H9 (cell line): ENCODE data around the gene DLG2. TPM values are rescaled to one million over a fixed set of nuclear protein-coding genes. Genes with fewer than 3 reads are reported as not detected.

Experiments
- DNase-seq: peaks from one replicate; pipeline ENCODE4 v3.0.0-alpha.2; 2017
- H2AFZ ChIP-seq: one replicate; pipeline ENCODE4 v1.6.1; 2013; ENCODE audit warnings: mild to moderate bottlenecking, low read length, control low read depth, moderate library complexity
- H2AK5ac ChIP-seq: 2 replicates; pipeline ENCODE4 v1.6.1; 2013; ENCODE audit warnings: low read length, control low read depth, mixed read lengths; ENCODE audit not compliant: insufficient read length
- H2BK120ac ChIP-seq: one replicate; pipeline ENCODE4 v1.6.1; 2013; ENCODE audit warnings: low read depth, mild to moderate bottlenecking, low read length, control low read depth, inconsistent platforms; ENCODE audit not compliant: poor library complexity, severe bottlenecking
- H2BK12ac ChIP-seq: 2 replicates; pipeline ENCODE4 v1.6.1; 2013; ENCODE audit warnings: low read length, control low read depth, mixed read lengths, low read depth; ENCODE audit not compliant: insufficient read length
- H2BK15ac ChIP-seq: 2 replicates; pipeline ENCODE4 v1.6.1; 2013; ENCODE audit warnings: low read depth, low read length, control low read depth
- H2BK20ac ChIP-seq: one replicate; pipeline ENCODE4 v1.6.1; 2013; ENCODE audit warnings: low read depth, mild to moderate bottlenecking, low read length, control low read depth, inconsistent platforms; ENCODE audit not compliant: poor library complexity, severe bottlenecking
- H2BK5ac ChIP-seq: 2 replicates; pipeline ENCODE4 v1.6.1; 2013; ENCODE audit warnings: low read length, control low read depth, mixed read lengths; ENCODE audit not compliant: insufficient read length
- H3K14ac ChIP-seq: 2 replicates; pipeline ENCODE4 v1.6.1; 2013; ENCODE audit warnings: low read length, control low read depth; ENCODE audit not compliant: insufficient read depth
- H3K18ac ChIP-seq: 2 replicates; pipeline ENCODE4 v1.6.1; 2013; ENCODE audit warnings: low read depth, mild to moderate bottlenecking, mixed read lengths, low read length, control low read depth; ENCODE audit not compliant: insufficient read length
- H3K23ac ChIP-seq: 2 replicates; pipeline ENCODE4 v1.6.1; 2013; ENCODE audit warnings: low read length, control low read depth, mixed read lengths, low read depth; ENCODE audit not compliant: insufficient read length
- H3K23me2 ChIP-seq: 2 replicates; pipeline ENCODE4 v1.6.1; 2013; ENCODE audit warnings: low read depth, mild to moderate bottlenecking, mixed read lengths, low read length, control low read depth; ENCODE audit not compliant: insufficient read length, poor library complexity, severe bottlenecking
- H3K27ac ChIP-seq: 2 replicates; pipeline ENCODE4 v1.5.1; 2013; ENCODE audit warnings: low read length, control low read depth, mixed read lengths, low read depth; ENCODE audit not compliant: insufficient read length
- H3K27me3 ChIP-seq: 2 replicates; pipeline ENCODE4 v1.6.1; 2013; ENCODE audit warnings: low read length, control low read depth, inconsistent platforms; ENCODE audit not compliant: insufficient read depth
- H3K4ac ChIP-seq: 2 replicates; pipeline ENCODE4 v1.6.1; 2013; ENCODE audit warnings: low read depth, mild to moderate bottlenecking, control low read depth, inconsistent platforms, low read length, moderate library complexity
- H3K4me1 ChIP-seq: 2 replicates; pipeline ENCODE4 v1.6.1; 2013; ENCODE audit warnings: low read length, control low read depth, inconsistent platforms; ENCODE audit not compliant: insufficient read depth
- H3K4me2 ChIP-seq: 2 replicates; pipeline ENCODE4 v1.6.1; 2013; ENCODE audit warnings: low read length, control low read depth, mixed read lengths; ENCODE audit not compliant: insufficient read length, insufficient read depth
- H3K56ac ChIP-seq: 2 replicates; pipeline ENCODE4 v1.6.1; 2013; ENCODE audit warnings: low read depth, mild to moderate bottlenecking, mixed read lengths, low read length, control low read depth; ENCODE audit not compliant: insufficient read length
- H3K79me1 ChIP-seq: 2 replicates; pipeline ENCODE4 v1.6.1; 2013; ENCODE audit warnings: low read depth, mild to moderate bottlenecking, moderate library complexity, low read length, control low read depth, inconsistent platforms; ENCODE audit not compliant: insufficient read depth, poor library complexity, severe bottlenecking
- H3K79me2 ChIP-seq: 2 replicates; pipeline ENCODE4 v1.6.1; 2013; ENCODE audit warnings: low read length, control low read depth, inconsistent platforms; ENCODE audit not compliant: insufficient read depth
- H3K9ac ChIP-seq: 2 replicates; pipeline ENCODE4 v1.6.1; 2013; ENCODE audit warnings: low read length, control low read depth, mixed read lengths; ENCODE audit not compliant: insufficient read length; ENCODE audit errors: extremely low read depth
- H3K9me3 ChIP-seq: one replicate; pipeline ENCODE4 v1.6.1; 2013; ENCODE audit warnings: low read depth, low read length, inconsistent platforms; ENCODE audit not compliant: control insufficient read depth
- H3T11ph ChIP-seq: one replicate; pipeline ENCODE4 v1.6.1; 2013; ENCODE audit warnings: mild to moderate bottlenecking, low read length, control low read depth, inconsistent platforms
- H4K20me1 ChIP-seq: one replicate; pipeline ENCODE4 v1.6.1; 2013; ENCODE audit not compliant: control insufficient read depth, insufficient read length, insufficient read depth
- H4K5ac ChIP-seq: 2 replicates; pipeline ENCODE4 v1.6.1; 2013; ENCODE audit warnings: low read depth, mild to moderate bottlenecking, mixed read lengths, low read length, control low read depth; ENCODE audit not compliant: insufficient read length
- H4K8ac ChIP-seq: replicated peaks from 2 replicates; pipeline ENCODE4 v1.6.1; 2013; ENCODE audit warnings: low read length, control low read depth, mixed read lengths, low read depth; ENCODE audit not compliant: insufficient read length
- H4K91ac ChIP-seq: 2 replicates; pipeline ENCODE4 v1.6.1; 2013; ENCODE audit warnings: low read depth, mild to moderate bottlenecking, moderate library complexity, mixed read lengths, low read length, control low read depth; ENCODE audit not compliant: insufficient read length
- H3K27ac Mint-ChIP-seq, 3 experiments: 2 replicates in 2 of 3; 3 replicates in 1 of 3; pipeline ENCODE4 v1.8.0; 2020 to 2021; ENCODE audit warnings: mixed read lengths in 3 of 3, mild to moderate bottlenecking in 1 of 3, moderate library complexity in 1 of 3
- H3K27me3 Mint-ChIP-seq: 2 replicates; pipeline ENCODE4 v1.8.0; 2021; ENCODE audit warnings: low read depth, mild to moderate bottlenecking, moderate library complexity, mixed read lengths
- H3K36me3 Mint-ChIP-seq, 3 experiments: 2 replicates in 2 of 3; 3 replicates in 1 of 3; pipeline ENCODE4 v1.8.0; 2020 to 2021; ENCODE audit warnings: low read depth in 3 of 3, mixed read lengths in 3 of 3; ENCODE audit not compliant: insufficient read depth in 1 of 3
- H3K4me1 Mint-ChIP-seq, 2 experiments: 2 replicates each; pipeline ENCODE4 v1.8.0; 2020; ENCODE audit warnings: mixed read lengths in 2 of 2
- H3K4me3 Mint-ChIP-seq, 2 experiments: 2 replicates in 1 of 2; 3 replicates in 1 of 2; pipeline ENCODE4 v1.8.0; 2020 to 2021; ENCODE audit warnings: mild to moderate bottlenecking in 2 of 2, mixed read lengths in 2 of 2, moderate library complexity in 1 of 2
- H3K9me3 Mint-ChIP-seq, 2 experiments: 2 replicates in 1 of 2; 3 replicates in 1 of 2; pipeline ENCODE4 v1.8.0; 2020; ENCODE audit warnings: mild to moderate bottlenecking in 2 of 2, mixed read lengths in 2 of 2, moderate library complexity in 1 of 2
- WGBS: extraction: QIAGEN DNeasy Blood & Tissue Kit; methylation state at CpG from one replicate; pipeline ENCODE4 v1.1.7; 2013; ENCODE audit warnings: missing lambda C conversion rate, low lambda C conversion rate, mixed read lengths; ENCODE audit not compliant: insufficient read length; ENCODE audit errors: extremely low coverage; 5-methylcytosine and 5-hydroxymethylcytosine counted together
- total RNA-seq: library from RNA; stranded (reverse); gene quantifications from 2 replicates; pipeline ENCODE4 v1.2.1, GENCODE V29; 2021
- TF ChIP-seq, protein P1 (sequence below): fragments of 200-600 bp; sonication (generic); conservative IDR thresholded peaks from 3 replicates; pipeline ENCODE4 v1.8.0; 2021; ENCODE audit warnings: antibody characterized with exemption, mild to moderate bottlenecking

DLG2 gene
- total RNA-seq, 1 experiment from 2014 or later, result 8.0 TPM

GRCh38 chr11:84573868-84574267 is 1053.3 kb downstream of the DLG2 start:
- Histone ChIP-seq H4K8ac (no peak overlapping the region), H3K27ac (no peak overlapping the region), H3T11ph (no peak overlapping the region), H3K79me2 (no peaks in the 10 kb centered on the region), H4K20me1 (no peaks in the 10 kb centered on the region), H3K9me3 (no peaks in the 10 kb centered on the region), H2AFZ (no peak overlapping the region), H3K27me3 (no peaks in the 10 kb centered on the region), H4K91ac (no peak overlapping the region), H3K79me1 (no peaks in the 10 kb centered on the region), H3K18ac (no peak overlapping the region), H2BK20ac (no peak overlapping the region), H3K23me2 (no peaks in the 10 kb centered on the region), H2BK5ac (no peak overlapping the region), H2BK12ac (no peak overlapping the region), H3K23ac (no peak overlapping the region), H2AK5ac (no peak overlapping the region), H2BK15ac (no peak overlapping the region), H3K4me1 (no peaks in the 10 kb centered on the region), H3K4me2 (no peak overlapping the region), H3K9ac (no peak overlapping the region), H3K56ac (no peak overlapping the region), H3K14ac (no peak overlapping the region), H2BK120ac (no peak overlapping the region), H3K4ac (no peak overlapping the region), H4K5ac (no peak overlapping the region)
- H3K4me3 Mint-ChIP-seq, result no peak overlapping the region
- H3K9me3 Mint-ChIP-seq, result peaks cover 6 to 12% of the 10 kb centered on the region in 2 experiments
- H3K36me3 Mint-ChIP-seq, result peaks cover 0 to 19% (median 4%) of the 10 kb centered on the region in 3 experiments; a peak in 5 of 7 replicates
- peaks cover under 1 to 1% of the 10 kb centered on the region in 2 experiments; a peak in 2 of 4 replicates for H3K4me1 Mint-ChIP-seq
- H3K27me3 Mint-ChIP-seq, result no peaks in the 10 kb centered on the region
- no peak overlapping the region for H3K27ac Mint-ChIP-seq
- DNase-seq, result no peak
- no CpG with 5 or more reads among the region's 1 CpG for WGBS
- TF ChIP-seq, protein P1, sequence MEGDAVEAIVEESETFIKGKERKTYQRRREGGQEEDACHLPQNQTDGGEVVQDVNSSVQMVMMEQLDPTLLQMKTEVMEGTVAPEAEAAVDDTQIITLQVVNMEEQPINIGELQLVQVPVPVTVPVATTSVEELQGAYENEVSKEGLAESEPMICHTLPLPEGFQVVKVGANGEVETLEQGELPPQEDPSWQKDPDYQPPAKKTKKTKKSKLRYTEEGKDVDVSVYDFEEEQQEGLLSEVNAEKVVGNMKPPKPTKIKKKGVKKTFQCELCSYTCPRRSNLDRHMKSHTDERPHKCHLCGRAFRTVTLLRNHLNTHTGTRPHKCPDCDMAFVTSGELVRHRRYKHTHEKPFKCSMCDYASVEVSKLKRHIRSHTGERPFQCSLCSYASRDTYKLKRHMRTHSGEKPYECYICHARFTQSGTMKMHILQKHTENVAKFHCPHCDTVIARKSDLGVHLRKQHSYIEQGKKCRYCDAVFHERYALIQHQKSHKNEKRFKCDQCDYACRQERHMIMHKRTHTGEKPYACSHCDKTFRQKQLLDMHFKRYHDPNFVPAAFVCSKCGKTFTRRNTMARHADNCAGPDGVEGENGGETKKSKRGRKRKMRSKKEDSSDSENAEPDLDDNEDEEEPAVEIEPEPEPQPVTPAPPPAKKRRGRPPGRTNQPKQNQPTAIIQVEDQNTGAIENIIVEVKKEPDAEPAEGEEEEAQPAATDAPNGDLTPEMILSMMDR, result no peak
